GM12891 (cell line): ENCODE data around the gene ZNG1F.
"Not testable (repeated sequence)": the region's sequence is repeated elsewhere in the genome, so short reads cannot be mapped to it uniquely, and the experiment has no call there.

ENCODE experiments used
- POLR2A ChIP-seq: IDR thresholded peaks from 2 replicates; pipeline ENCODE4 v1.6.1; 2011; ENCODE audit warnings: low read depth, low read length, control low read depth
- POLR2AphosphoS5 ChIP-seq: IDR thresholded peaks from 2 replicates; pipeline ENCODE4 v1.6.1; 2011; ENCODE audit warnings: low read depth, low read length, control low read depth
- SPI1 ChIP-seq: IDR thresholded peaks from 2 replicates; pipeline ENCODE4 v1.6.1; 2011; ENCODE audit warnings: low read depth, low read length, control low read depth
- TAF1 ChIP-seq: IDR thresholded peaks from 2 replicates; pipeline ENCODE4 v1.6.1; 2011; ENCODE audit warnings: low read depth, low read length, control low read depth

GRCh38 chr9:41124250-41125108 is 64.6 kb downstream of the ZNG1F start:
- not testable (repeated sequence) for TF ChIP-seq TAF1, POLR2AphosphoS5, POLR2A, SPI1
